A549 (cell line): ENCODE data around the gene PCDHA1. TPM values are rescaled to one million over a fixed set of nuclear protein-coding genes. Genes with fewer than 3 reads are reported as not detected.
"Not testable (repeated sequence)": the region's sequence is repeated elsewhere in the genome, so short reads cannot be mapped to it uniquely, and the experiment has no call there.

Experiments
- ATAC-seq, 2 experiments: fragments of 200-7000 bp in 1 of 2; fragments of >200 bp in 1 of 2; cut with Nextera tagmentation in 1 of 2; cut with Tn5 transposase in 1 of 2; 3 replicates each; pipeline versions ENCODE4 v1.8.0 to v1.9.1; 2018 to 2020; ENCODE audit warnings: mild to moderate bottlenecking in 1 of 2, moderate library complexity in 1 of 2
- CTCF ChIA-PET: fragments of 300-600 bp; sonication (Branson Sonifier 250); formaldehyde crosslinking; extraction: SDS; loops from one replicate; lab custom pipeline; 2021; ENCODE audit warnings: antibody characterized with exemption, inconsistent platforms; lab: Yijun Ruan, JAX
- POLR2A ChIA-PET: fragments of 350-600 bp; formaldehyde crosslinking; extraction: SDS; loops from one replicate; lab custom pipeline; 2021; ENCODE audit warnings: antibody characterized with exemption, inconsistent platforms; lab: Yijun Ruan, JAX
- DNase-seq, 2 experiments: peaks; one replicate each; pipeline versions ENCODE4 v3.0.0 to v3.0.0-alpha.2; 2011 to 2016; ENCODE audit warnings: low read depth in 1 of 2, low spot score in 1 of 2
- FAIRE-seq: peaks from 2 replicates; lab custom pipeline; 2011; peaks lifted over from hg19 to GRCh38; lab: Jason Lieb, UNC
- H3K27ac ChIP-seq, 2 experiments: fragments of >200 bp; sonication (Bioruptor Twin); formaldehyde crosslinking; 3 replicates each; pipeline ENCODE4 v1.5.1; 2016 to 2017
- H3K4me1 ChIP-seq: fragments of >200 bp; sonication (Bioruptor Twin); formaldehyde crosslinking; 3 replicates; pipeline ENCODE4 v1.6.1; 2016
- H3K4me2 ChIP-seq: fragments of >200 bp; sonication (Bioruptor Twin); formaldehyde crosslinking; 3 replicates; pipeline ENCODE4 v1.6.1; 2016
- H3K4me3 ChIP-seq: fragments of >200 bp; sonication (Bioruptor Twin); formaldehyde crosslinking; 3 replicates; pipeline ENCODE4 v1.5.1; 2016
- H3K9me3 ChIP-seq: fragments of >200 bp; sonication (Bioruptor Twin); formaldehyde crosslinking; 3 replicates; pipeline ENCODE4 v1.6.1; 2016
- BHLHE40 ChIP-seq: IDR thresholded peaks from 2 replicates; pipeline ENCODE4 v1.6.1; 2012; ENCODE audit warnings: low read depth, low read length, inconsistent platforms
- ESRRA ChIP-seq: fragments of 150-350 bp; IDR thresholded peaks from 2 replicates; pipeline ENCODE4 v1.6.1; 2014; ENCODE audit warnings: mild to moderate bottlenecking, low read length, borderline replicate concordance
- MAX ChIP-seq: IDR thresholded peaks from 2 replicates; pipeline ENCODE4 v1.6.1; 2012
- MAZ ChIP-seq: fragments of 150-350 bp; IDR thresholded peaks from 2 replicates; pipeline ENCODE4 v1.6.1; 2014; ENCODE audit warnings: antibody characterized with exemption, low read depth, low read length, borderline replicate concordance
- POLR2A ChIP-seq: IDR thresholded peaks from 2 replicates; pipeline ENCODE4 v1.6.1; 2012; ENCODE audit warnings: mild to moderate bottlenecking, low read length
- RARB ChIP-seq: fragments of 250-450 bp; sonication (Bioruptor Pico); IDR thresholded peaks from 2 replicates; pipeline ENCODE4 v1.8.0; 2021; ENCODE audit warnings: mild to moderate bottlenecking, moderate library complexity
- RNF2 ChIP-seq: fragments of 200-600 bp; sonication (generic); IDR thresholded peaks from 2 replicates; pipeline ENCODE4 v1.6.1; 2016; ENCODE audit warnings: low read depth, mild to moderate bottlenecking, antibody characterized with exemption, moderate library complexity, borderline replicate concordance
- WGBS: methylation state at CpG from one replicate; pipeline ENCODE4 v1.1.6; 2017; ENCODE audit errors: missing lambda C conversion rate; 5-methylcytosine and 5-hydroxymethylcytosine counted together
- polyA plus RNA-seq, 4 experiments: library from polyadenylated mRNA; depleted of rRNA in 3 of 4; stranded (reverse); fragments of >200 nt; fragmentation: RNase III in 1 of 4; extraction: RNeasy Plus Mini Kit Qiagen cat#74134 plus additional on column Dnase treatment in 1 of 4; gene quantifications; 2 replicates in 3 of 4; 3 replicates in 1 of 4; pipeline ENCODE4 v1.2.3, GENCODE V29; 2011 to 2017
- TF ChIP-seq, protein P1 (sequence below): fragments of 250-450 bp; sonication (Bioruptor Pico); IDR thresholded peaks from 2 replicates; pipeline ENCODE4 v1.5.0; 2020; ENCODE audit warnings: low read depth, mild to moderate bottlenecking, moderate library complexity
- TF ChIP-seq, protein P2 (sequence below): fragments of >200 bp; sonication (Bioruptor Twin); formaldehyde crosslinking; IDR thresholded peaks from 3 replicates; pipeline ENCODE4 v1.5.1; 2016
- TF ChIP-seq, protein P3 (sequence below): fragments of 200-600 bp; sonication (generic); IDR thresholded peaks from 2 replicates; pipeline ENCODE4 v1.6.1; 2016; ENCODE audit warnings: antibody characterized with exemption, mild to moderate bottlenecking, moderate library complexity

Gene PCDHA1
- polyA plus RNA-seq, 2 of the 4 experiments (the other 2 are of a cell fraction): 0.13 to 0.52 TPM

DNA sequence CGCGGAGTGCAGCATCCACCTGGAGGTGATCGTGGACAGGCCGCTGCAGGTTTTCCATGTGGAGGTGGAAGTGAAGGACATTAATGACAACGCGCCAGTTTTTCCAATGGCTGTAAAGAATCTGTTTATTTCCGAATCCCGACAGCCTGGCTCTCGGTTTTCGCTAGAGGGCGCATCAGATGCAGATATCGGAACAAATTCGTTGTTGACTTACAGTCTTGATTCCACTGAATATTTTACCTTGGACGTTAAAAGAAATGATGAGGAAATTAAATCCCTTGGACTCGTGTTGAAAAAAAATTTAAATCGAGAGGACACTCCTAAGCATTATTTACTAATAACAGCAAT, 15.5 kb downstream of the PCDHA1 start:
- 31% methylated on average over 16 of the region's 16 CpGs for WGBS
- peak; percentile 29 to 57 for DNase-seq
- CTCF ChIA-PET: interaction anchor here (0.6 to 3.1 kb wide), 13 partner anchors 14 to 268 kb away, joined by 3 to 16 read pairs (median 4); partner anchors contain the start of genes PCDHA12 and PCDHA5

GRCh38 chr5:140802381-140802780, 16.4 kb downstream of the PCDHA1 start:
- POLR2A ChIA-PET, H3K27ac ChIP-seq, FAIRE-seq, H3K4me1 ChIP-seq, H3K4me3 ChIP-seq, H3K4me2 ChIP-seq, ATAC-seq, DNase-seq: not testable (repeated sequence)
- peaks cover 29% of the 10 kb centered on the region for H3K9me3 ChIP-seq
- CTCF ChIA-PET: interaction anchor here (1.0 to 3.1 kb wide), 9 partner anchors 13 to 267 kb away, joined by 3 to 16 read pairs (median 4); partner anchors contain the start of genes PCDHA12 and PCDHA5
- WGBS: 82% methylated on average over 45 of the region's 45 CpGs

More for the DNA sequence above, 15.5 kb downstream of the PCDHA1 start:
- no peaks in the 10 kb centered on the region for H3K4me1 ChIP-seq
- ATAC-seq (peak; percentile 56 to 83; a peak in 3 of 6 replicates), FAIRE-seq (no peak)
- TF ChIP-seq, protein P1, sequence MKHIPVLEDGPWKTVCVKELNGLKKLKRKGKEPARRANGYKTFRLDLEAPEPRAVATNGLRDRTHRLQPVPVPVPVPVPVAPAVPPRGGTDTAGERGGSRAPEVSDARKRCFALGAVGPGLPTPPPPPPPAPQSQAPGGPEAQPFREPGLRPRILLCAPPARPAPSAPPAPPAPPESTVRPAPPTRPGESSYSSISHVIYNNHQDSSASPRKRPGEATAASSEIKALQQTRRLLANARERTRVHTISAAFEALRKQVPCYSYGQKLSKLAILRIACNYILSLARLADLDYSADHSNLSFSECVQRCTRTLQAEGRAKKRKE (CRISPR knock-in tag): no peak
- TF ChIP-seq MAX (no peak), ESRRA (no peak), RARB (no peak), RNF2 (no peak), POLR2A (no peak)
- TF ChIP-seq, protein P2, sequence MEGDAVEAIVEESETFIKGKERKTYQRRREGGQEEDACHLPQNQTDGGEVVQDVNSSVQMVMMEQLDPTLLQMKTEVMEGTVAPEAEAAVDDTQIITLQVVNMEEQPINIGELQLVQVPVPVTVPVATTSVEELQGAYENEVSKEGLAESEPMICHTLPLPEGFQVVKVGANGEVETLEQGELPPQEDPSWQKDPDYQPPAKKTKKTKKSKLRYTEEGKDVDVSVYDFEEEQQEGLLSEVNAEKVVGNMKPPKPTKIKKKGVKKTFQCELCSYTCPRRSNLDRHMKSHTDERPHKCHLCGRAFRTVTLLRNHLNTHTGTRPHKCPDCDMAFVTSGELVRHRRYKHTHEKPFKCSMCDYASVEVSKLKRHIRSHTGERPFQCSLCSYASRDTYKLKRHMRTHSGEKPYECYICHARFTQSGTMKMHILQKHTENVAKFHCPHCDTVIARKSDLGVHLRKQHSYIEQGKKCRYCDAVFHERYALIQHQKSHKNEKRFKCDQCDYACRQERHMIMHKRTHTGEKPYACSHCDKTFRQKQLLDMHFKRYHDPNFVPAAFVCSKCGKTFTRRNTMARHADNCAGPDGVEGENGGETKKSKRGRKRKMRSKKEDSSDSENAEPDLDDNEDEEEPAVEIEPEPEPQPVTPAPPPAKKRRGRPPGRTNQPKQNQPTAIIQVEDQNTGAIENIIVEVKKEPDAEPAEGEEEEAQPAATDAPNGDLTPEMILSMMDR: peak; percentile 31; the same call in 1 of the 3 replicates
- TF ChIP-seq, protein P3, sequence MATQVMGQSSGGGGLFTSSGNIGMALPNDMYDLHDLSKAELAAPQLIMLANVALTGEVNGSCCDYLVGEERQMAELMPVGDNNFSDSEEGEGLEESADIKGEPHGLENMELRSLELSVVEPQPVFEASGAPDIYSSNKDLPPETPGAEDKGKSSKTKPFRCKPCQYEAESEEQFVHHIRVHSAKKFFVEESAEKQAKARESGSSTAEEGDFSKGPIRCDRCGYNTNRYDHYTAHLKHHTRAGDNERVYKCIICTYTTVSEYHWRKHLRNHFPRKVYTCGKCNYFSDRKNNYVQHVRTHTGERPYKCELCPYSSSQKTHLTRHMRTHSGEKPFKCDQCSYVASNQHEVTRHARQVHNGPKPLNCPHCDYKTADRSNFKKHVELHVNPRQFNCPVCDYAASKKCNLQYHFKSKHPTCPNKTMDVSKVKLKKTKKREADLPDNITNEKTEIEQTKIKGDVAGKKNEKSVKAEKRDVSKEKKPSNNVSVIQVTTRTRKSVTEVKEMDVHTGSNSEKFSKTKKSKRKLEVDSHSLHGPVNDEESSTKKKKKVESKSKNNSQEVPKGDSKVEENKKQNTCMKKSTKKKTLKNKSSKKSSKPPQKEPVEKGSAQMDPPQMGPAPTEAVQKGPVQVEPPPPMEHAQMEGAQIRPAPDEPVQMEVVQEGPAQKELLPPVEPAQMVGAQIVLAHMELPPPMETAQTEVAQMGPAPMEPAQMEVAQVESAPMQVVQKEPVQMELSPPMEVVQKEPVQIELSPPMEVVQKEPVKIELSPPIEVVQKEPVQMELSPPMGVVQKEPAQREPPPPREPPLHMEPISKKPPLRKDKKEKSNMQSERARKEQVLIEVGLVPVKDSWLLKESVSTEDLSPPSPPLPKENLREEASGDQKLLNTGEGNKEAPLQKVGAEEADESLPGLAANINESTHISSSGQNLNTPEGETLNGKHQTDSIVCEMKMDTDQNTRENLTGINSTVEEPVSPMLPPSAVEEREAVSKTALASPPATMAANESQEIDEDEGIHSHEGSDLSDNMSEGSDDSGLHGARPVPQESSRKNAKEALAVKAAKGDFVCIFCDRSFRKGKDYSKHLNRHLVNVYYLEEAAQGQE: no peak
- peaks cover 32% of the 10 kb centered on the region for H3K9me3 ChIP-seq
- H3K27ac ChIP-seq: peak overlapping the region; percentile 29 to 74; a peak in 5 of 6 replicates
- H3K4me3 ChIP-seq: peak overlapping the region; percentile 49
- H3K4me2 ChIP-seq: peak overlapping the region; percentile 66
- POLR2A ChIA-PET: no interaction called here

- peaks cover 26% of the 10 kb centered on the region for H3K9me3 ChIP-seq
- H3K4me1 ChIP-seq: no peaks in the 10 kb centered on the region
- H3K4me2 ChIP-seq: no peak overlapping the region
- 85% methylated on average over 50 of the region's 53 CpGs for WGBS
- ATAC-seq (no peak), FAIRE-seq (no peak), DNase-seq (no peak)
- ChIA-PET POLR2A (no interaction called here), CTCF (interaction anchor here (1.0 to 3.1 kb wide), 8 partner anchors 12 to 266 kb away, joined by 3 to 16 read pairs (median 4); partner anchors contain the start of genes PCDHA12 and PCDHA5)
- H3K4me3 ChIP-seq: no peak overlapping the region
- no peak overlapping the region for H3K27ac ChIP-seq
- no peak for TF ChIP-seq BHLHE40
- no peak for TF ChIP-seq MAZ
- TF ChIP-seq, all 56 proteins: peak for 0
Measured at GRCh38 chr5:140802781-140803271, 16.9 kb downstream of the PCDHA1 start.
